A549 (cell line): ENCODE results near the gene WNT11. TPM values are rescaled to one million over a fixed set of nuclear protein-coding genes. Genes with fewer than 3 reads are reported as not detected.

Source experiments
- ATAC-seq, 2 experiments: fragments of 200-7000 bp in 1 of 2; fragments of >200 bp in 1 of 2; cut with Nextera tagmentation in 1 of 2; cut with Tn5 transposase in 1 of 2; 3 replicates each; pipeline versions ENCODE4 v1.8.0 to v1.9.1; 2018 to 2020; ENCODE audit warnings: mild to moderate bottlenecking in 1 of 2, moderate library complexity in 1 of 2
- CTCF ChIA-PET: fragments of 300-600 bp; sonication (Branson Sonifier 250); formaldehyde crosslinking; extraction: SDS; loops from one replicate; lab custom pipeline; 2021; ENCODE audit warnings: antibody characterized with exemption, inconsistent platforms; lab: Yijun Ruan, JAX
- POLR2A ChIA-PET: fragments of 350-600 bp; formaldehyde crosslinking; extraction: SDS; loops from one replicate; lab custom pipeline; 2021; ENCODE audit warnings: antibody characterized with exemption, inconsistent platforms; lab: Yijun Ruan, JAX
- DNase-seq, 2 experiments: peaks; one replicate each; pipeline versions ENCODE4 v3.0.0 to v3.0.0-alpha.2; 2011 to 2016; ENCODE audit warnings: low read depth in 1 of 2, low spot score in 1 of 2
- FAIRE-seq: peaks from 2 replicates; lab custom pipeline; 2011; peaks lifted over from hg19 to GRCh38; lab: Jason Lieb, UNC
- H3K27ac ChIP-seq, 2 experiments: fragments of >200 bp; sonication (Bioruptor Twin); formaldehyde crosslinking; 3 replicates each; pipeline ENCODE4 v1.5.1; 2016 to 2017
- H3K4me1 ChIP-seq: fragments of >200 bp; sonication (Bioruptor Twin); formaldehyde crosslinking; 3 replicates; pipeline ENCODE4 v1.6.1; 2016
- H3K4me2 ChIP-seq: fragments of >200 bp; sonication (Bioruptor Twin); formaldehyde crosslinking; 3 replicates; pipeline ENCODE4 v1.6.1; 2016
- H3K4me3 ChIP-seq: fragments of >200 bp; sonication (Bioruptor Twin); formaldehyde crosslinking; 3 replicates; pipeline ENCODE4 v1.5.1; 2016
- H3K9me3 ChIP-seq: fragments of >200 bp; sonication (Bioruptor Twin); formaldehyde crosslinking; 3 replicates; pipeline ENCODE4 v1.6.1; 2016
- BHLHE40 ChIP-seq: IDR thresholded peaks from 2 replicates; pipeline ENCODE4 v1.6.1; 2012; ENCODE audit warnings: low read depth, low read length, inconsistent platforms
- CHD4 ChIP-seq: fragments of 200-600 bp; sonication (generic); IDR thresholded peaks from 2 replicates; pipeline ENCODE4 v1.6.1; 2016; ENCODE audit warnings: antibody characterized with exemption, mild to moderate bottlenecking, borderline replicate concordance
- E2F6 ChIP-seq: IDR thresholded peaks from 2 replicates; pipeline ENCODE4 v1.6.1; 2012; ENCODE audit warnings: low read depth, borderline replicate concordance
- EHF ChIP-seq: fragments of 250-450 bp; sonication (Bioruptor Pico); IDR thresholded peaks from 2 replicates; pipeline ENCODE4 v1.5.0; 2020; ENCODE audit warnings: mild to moderate bottlenecking
- ESRRA ChIP-seq: fragments of 150-350 bp; IDR thresholded peaks from 2 replicates; pipeline ENCODE4 v1.6.1; 2014; ENCODE audit warnings: mild to moderate bottlenecking, low read length, borderline replicate concordance
- FOSB ChIP-seq: fragments of 250-450 bp; sonication (Bioruptor Pico); IDR thresholded peaks from 2 replicates; pipeline ENCODE4 v1.5.0; 2020; ENCODE audit warnings: mild to moderate bottlenecking, moderate library complexity
- HDAC2 ChIP-seq: fragments of 200-600 bp; sonication (generic); IDR thresholded peaks from 2 replicates; pipeline ENCODE4 v1.6.1; 2016
- HES2 ChIP-seq: fragments of >200 bp; sonication (Bioruptor Twin); formaldehyde crosslinking; IDR thresholded peaks from 2 replicates; pipeline ENCODE4 v1.6.1; 2016
- HOXA7 ChIP-seq: fragments of 250-450 bp; sonication (Bioruptor Pico); IDR thresholded peaks from 2 replicates; pipeline ENCODE4 v1.5.0; 2020; ENCODE audit warnings: mild to moderate bottlenecking, moderate library complexity
- HOXB13 ChIP-seq: fragments of 250-450 bp; sonication (Bioruptor Pico); IDR thresholded peaks from 2 replicates; pipeline ENCODE4 v1.5.0; 2020; ENCODE audit warnings: low read depth, mild to moderate bottlenecking, moderate library complexity
- JUN ChIP-seq, 2 experiments: fragments of >200 bp; sonication (Bioruptor Twin); formaldehyde crosslinking; IDR thresholded peaks; 2 replicates in 1 of 2; 3 replicates in 1 of 2; pipeline ENCODE4 v1.6.1; 2016 to 2017
- KDM1A ChIP-seq: fragments of 200-600 bp; sonication (generic); IDR thresholded peaks from 2 replicates; pipeline ENCODE4 v1.6.1; 2016; ENCODE audit warnings: low read depth, mild to moderate bottlenecking
- KDM5A ChIP-seq: fragments of 200-600 bp; sonication (generic); IDR thresholded peaks from 2 replicates; pipeline ENCODE4 v1.6.1; 2016; ENCODE audit warnings: antibody characterized with exemption, mild to moderate bottlenecking
- MAFK ChIP-seq: fragments of 450-650 bp; IDR thresholded peaks from 2 replicates; pipeline ENCODE4 v1.6.1; 2014; ENCODE audit not compliant: partially characterized antibody
- PHF8 ChIP-seq: fragments of 200-600 bp; sonication (generic); IDR thresholded peaks from 2 replicates; pipeline ENCODE4 v1.6.1; 2016; ENCODE audit warnings: low read depth, mild to moderate bottlenecking, antibody characterized with exemption, moderate library complexity, borderline replicate concordance
- POLR2A ChIP-seq: IDR thresholded peaks from 2 replicates; pipeline ENCODE4 v1.6.1; 2012; ENCODE audit warnings: mild to moderate bottlenecking, low read length
- RARB ChIP-seq: fragments of 250-450 bp; sonication (Bioruptor Pico); IDR thresholded peaks from 2 replicates; pipeline ENCODE4 v1.8.0; 2021; ENCODE audit warnings: mild to moderate bottlenecking, moderate library complexity
- ZC3H11A ChIP-seq: fragments of 450-650 bp; IDR thresholded peaks from 2 replicates; pipeline ENCODE4 v1.6.1; 2014; ENCODE audit warnings: antibody characterized with exemption, mild to moderate bottlenecking
- ZNF302 ChIP-seq: fragments of 250-450 bp; sonication (Bioruptor Pico); IDR thresholded peaks from 2 replicates; pipeline ENCODE4 v1.9.0; 2021; ENCODE audit warnings: inconsistent platforms, mild to moderate bottlenecking, moderate library complexity
- WGBS: methylation state at CpG from one replicate; pipeline ENCODE4 v1.1.6; 2017; ENCODE audit errors: missing lambda C conversion rate; 5-methylcytosine and 5-hydroxymethylcytosine counted together
- polyA plus RNA-seq, 4 experiments: library from polyadenylated mRNA; depleted of rRNA in 3 of 4; stranded (reverse); fragments of >200 nt; fragmentation: RNase III in 1 of 4; extraction: RNeasy Plus Mini Kit Qiagen cat#74134 plus additional on column Dnase treatment in 1 of 4; gene quantifications; 2 replicates in 3 of 4; 3 replicates in 1 of 4; pipeline ENCODE4 v1.2.3, GENCODE V29; 2011 to 2017

Gene WNT11
- polyA plus RNA-seq, 2 of the 4 experiments (the other 2 are of a cell fraction), result 0.36 to 0.57 TPM

- TF ChIP-seq HOXA7 (CRISPR knock-in tag), result no peak
- no peak for TF ChIP-seq JUN (IDR thresholded peaks at IDR 0.05)
- TF ChIP-seq BHLHE40, result no peak
- Histone ChIP-seq H3K9me3 (no peaks in the 10 kb centered on the region), H3K4me2 (no peak overlapping the region), H3K4me1 (no peaks in the 10 kb centered on the region), H3K27ac (no peak overlapping the region), H3K4me3 (no peak overlapping the region)
- WGBS, result 86% methylated on average over 7 of the region's 7 CpGs
- no peak; a peak in 1 of 6 replicates for ATAC-seq
- no peak for FAIRE-seq
- DNase-seq, result no peak
- ChIA-PET POLR2A (no interaction called here), CTCF (interaction anchor here (13.1 kb wide), 1 partner anchor 106 kb away, joined by 222 read pairs; no protein-coding TSS in a partner anchor)
These were observed 8.8 kb upstream of the WNT11 start for GRCh38 chr11:76214968-76215548.

- DNase-seq (no peak), FAIRE-seq (no peak)
- H3K4me2 ChIP-seq, result no peak overlapping the region
- 68% methylated on average over 5 of the region's 5 CpGs for WGBS
- POLR2A ChIA-PET, result interaction anchor here (0.6 kb wide), 2 partner anchors 509 to 800 kb away, joined by 4 to 5 read pairs; no protein-coding TSS in a partner anchor
- no peaks in the 10 kb centered on the region for H3K4me1 ChIP-seq
- H3K9me3 ChIP-seq, result no peaks in the 10 kb centered on the region
- TF ChIP-seq EHF (CRISPR knock-in tag) (no peak), KDM5A (no peak), FOSB (CRISPR knock-in tag) (no peak), RARB (CRISPR knock-in tag) (no peak), HES2 (no peak), CHD4 (no peak), PHF8 (no peak), POLR2A (no peak), ZC3H11A (no peak), E2F6 (no peak), ZNF302 (no peak), HOXB13 (CRISPR knock-in tag) (no peak)
- TF ChIP-seq, all 56 proteins: peak for 0
- no peak overlapping the region for H3K27ac ChIP-seq
- CTCF ChIA-PET, result interaction anchor here (0.6 to 13.1 kb wide), 3 partner anchors 22 to 318 kb away, joined by 3 to 222 read pairs (median 3); no protein-coding TSS in a partner anchor
- ATAC-seq, result no peak
- H3K4me3 ChIP-seq, result no peak overlapping the region
These were observed 7.9 kb upstream of the WNT11 start for GRCh38 chr11:76214186-76214585.

GRCh38 chr11:76212086-76213035 lies 6.1 kb upstream of the WNT11 start:
- no peak for TF ChIP-seq JUN (IDR thresholded peaks at IDR 0.05)
- peak; percentile 77; the same call in 1 of the 2 replicates for TF ChIP-seq CHD4
- TF ChIP-seq PHF8, result no peak
- 0 out of 2 replicates have a peak, but pooled peaks have one; percentile 63 for TF ChIP-seq HDAC2
- TF ChIP-seq ZC3H11A, result no peak
- no peak for TF ChIP-seq MAFK
- peak; percentile 93 for TF ChIP-seq KDM1A
- no peak for TF ChIP-seq ESRRA
- no peak for TF ChIP-seq HOXA7 (CRISPR knock-in tag)
- no peak overlapping the region for H3K4me3 ChIP-seq
- CTCF ChIA-PET, result interaction anchor here (0.9 to 13.1 kb wide), 7 partner anchors 11 to 316 kb away, joined by 3 to 222 read pairs (median 5); no protein-coding TSS in a partner anchor
- no peaks in the 10 kb centered on the region for H3K9me3 ChIP-seq
- WGBS, result 84% methylated on average over 7 of the region's 7 CpGs
- no peaks in the 10 kb centered on the region for H3K4me1 ChIP-seq
- H3K4me2 ChIP-seq, result no peak overlapping the region
- no peak for FAIRE-seq
- ATAC-seq, result no peak
- no peak overlapping the region for H3K27ac ChIP-seq
- POLR2A ChIA-PET, result interaction anchor here (1.3 kb wide), 1 partner anchor 22 kb away, joined by 3 read pairs; no protein-coding TSS in a partner anchor
- no peak for DNase-seq
